Muscle layer of duodenum (tissue), 2 donors: ENCODE results near the gene MT1A.
"Not testable (repeated sequence)": the region's sequence is repeated elsewhere in the genome, so short reads cannot be mapped to it uniquely, and the experiment has no call there.

Experiments used
- H3K27ac ChIP-seq: one replicate; pipeline ENCODE4 v1.7.0; 2013; ENCODE audit warnings: mild to moderate bottlenecking, low read length
- H3K27me3 ChIP-seq: one replicate; pipeline ENCODE4 v1.7.0; 2013; ENCODE audit warnings: low read depth, mild to moderate bottlenecking, control low read depth, low read length
- H3K36me3 ChIP-seq, 2 donors: one replicate each; pipeline ENCODE4 v1.7.0; 2013; ENCODE audit warnings: low read length in 2 of 2, control low read depth in 1 of 2, mild to moderate bottlenecking in 1 of 2; ENCODE audit not compliant: insufficient read depth in 2 of 2, control insufficient read depth in 1 of 2
- H3K4me1 ChIP-seq, 2 donors: one replicate each; pipeline ENCODE4 v1.7.0; 2013; ENCODE audit warnings: low read length in 2 of 2, mild to moderate bottlenecking in 2 of 2, control low read depth in 1 of 2, moderate library complexity in 1 of 2; ENCODE audit not compliant: insufficient read depth in 2 of 2, control insufficient read depth in 1 of 2
- H3K4me3 ChIP-seq, 2 donors: one replicate each; pipeline ENCODE4 v1.7.0; 2013; ENCODE audit warnings: low read length in 2 of 2, low read depth in 1 of 2, mild to moderate bottlenecking in 1 of 2
- H3K9me3 ChIP-seq, 2 donors: one replicate each; pipeline ENCODE4 v1.7.0; 2013; ENCODE audit warnings: low read length in 2 of 2, control low read depth in 1 of 2, mild to moderate bottlenecking in 1 of 2; ENCODE audit not compliant: control insufficient read depth in 1 of 2
- donor health status: healthy.

The MT1A gene

DNA sequence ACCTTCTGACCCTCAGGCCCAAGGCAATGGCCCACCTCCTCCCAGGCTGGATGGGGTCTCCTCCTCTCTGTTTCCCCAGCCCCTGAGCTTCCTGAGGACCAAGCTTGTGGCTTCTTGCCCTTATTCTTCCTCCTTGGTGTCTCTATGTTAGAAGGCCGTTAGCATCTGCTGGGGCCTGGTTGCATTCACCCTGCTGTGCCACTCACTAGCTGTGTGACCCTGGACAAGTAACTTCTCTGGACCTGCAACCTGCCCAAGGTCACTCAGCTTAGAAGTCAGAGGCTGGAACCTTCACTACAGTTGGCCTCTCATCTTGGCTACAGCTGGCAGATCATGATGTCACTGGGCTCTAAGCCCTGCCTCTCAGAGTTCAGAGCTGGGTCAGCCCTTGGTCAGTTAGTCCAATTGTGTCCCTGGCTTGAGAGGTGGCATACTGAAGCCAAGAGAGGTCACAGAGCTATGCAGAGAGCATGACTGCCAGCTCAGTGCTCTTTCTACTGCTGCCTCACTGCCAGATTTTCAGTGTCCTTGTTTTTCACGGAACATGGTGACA is 27.1 kb upstream of the MT1A start:
- H3K27ac ChIP-seq = peak overlapping the region; percentile 96
- peaks cover 0 to 7% of the 10 kb centered on the region in 2 donors for H3K36me3 ChIP-seq
- no peak overlapping the region for H3K4me3 ChIP-seq
- H3K4me1 ChIP-seq = peaks cover 3 to 10% of the 10 kb centered on the region in 2 donors
- no peaks in the 10 kb centered on the region for H3K9me3 ChIP-seq
- H3K27me3 ChIP-seq = no peaks in the 10 kb centered on the region

DNA sequence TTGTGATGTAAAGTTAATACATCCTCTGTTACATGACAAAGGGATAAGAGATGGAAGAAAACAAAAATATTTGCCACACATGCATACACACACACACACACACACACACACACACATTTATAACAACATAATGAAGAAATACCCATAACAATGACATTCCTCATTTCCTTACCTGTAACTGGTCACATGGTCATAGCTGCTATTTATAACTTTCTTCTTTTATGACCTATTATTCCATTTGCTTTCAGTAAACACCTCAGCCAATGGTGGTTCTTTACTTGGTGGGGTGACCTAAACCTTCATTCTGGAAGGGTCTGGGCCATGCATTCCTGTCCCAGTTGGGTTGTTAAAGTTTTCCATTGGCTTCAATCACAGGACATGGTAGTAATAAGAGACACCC is 24.8 kb upstream of the MT1A start:
- no peaks in the 10 kb centered on the region for H3K9me3 ChIP-seq
- H3K27ac ChIP-seq = no peak overlapping the region
- H3K36me3 ChIP-seq = no peaks in the 10 kb centered on the region
- no peaks in the 10 kb centered on the region for H3K27me3 ChIP-seq
- peaks cover 0 to 18% of the 10 kb centered on the region in 2 donors for H3K4me1 ChIP-seq
- H3K4me3 ChIP-seq = no peak overlapping the region

DNA sequence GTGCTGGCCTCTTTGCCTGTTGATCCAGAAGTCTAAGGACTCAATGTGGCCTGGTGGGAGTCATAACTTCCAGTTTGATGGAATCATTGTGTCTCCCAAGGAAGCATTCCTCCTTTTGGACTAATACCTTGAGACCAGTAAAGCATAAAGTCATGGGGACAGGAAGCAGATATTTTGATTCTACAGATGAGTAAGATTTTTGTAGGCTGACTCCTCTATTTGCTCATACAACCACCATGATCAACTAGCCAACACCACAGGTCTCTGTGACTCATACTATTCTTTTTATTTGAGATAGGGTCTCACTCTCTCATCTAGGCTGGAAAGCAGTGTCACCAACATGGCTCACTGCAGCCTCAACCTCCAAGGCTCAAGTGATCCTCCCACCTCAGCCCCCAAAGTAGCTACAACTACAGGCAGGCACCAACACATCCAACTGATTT is 23.9 kb upstream of the MT1A start:
- no peaks in the 10 kb centered on the region for H3K27me3 ChIP-seq
- no peak overlapping the region for H3K27ac ChIP-seq
- no peaks in the 10 kb centered on the region for H3K9me3 ChIP-seq
- H3K36me3 ChIP-seq = no peaks in the 10 kb centered on the region
- H3K4me3 ChIP-seq = no peak overlapping the region
- peaks cover 0 to 18% of the 10 kb centered on the region in 2 donors for H3K4me1 ChIP-seq

DNA sequence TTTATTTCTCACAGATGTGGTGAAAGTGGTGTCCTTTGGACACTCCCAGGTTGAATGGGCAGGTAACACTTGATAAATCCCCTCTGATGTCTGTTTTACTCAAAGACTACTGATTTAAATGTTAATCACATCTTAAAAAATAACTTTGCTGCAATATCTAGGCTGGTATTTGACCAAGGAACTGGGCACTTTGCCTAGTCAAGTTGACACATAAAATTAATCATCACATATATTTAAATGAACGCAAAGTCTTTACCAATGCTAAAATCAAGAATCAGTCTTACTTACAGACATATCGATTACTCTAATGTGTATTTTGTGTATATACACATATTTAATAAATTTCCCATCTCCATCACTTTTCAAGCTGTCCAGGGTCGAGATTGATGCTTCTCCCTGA is 23.1 kb upstream of the MT1A start:
- Histone ChIP-seq H3K36me3 (no peaks in the 10 kb centered on the region), H3K27me3 (no peaks in the 10 kb centered on the region), H3K4me1 (peaks cover 0 to 18% of the 10 kb centered on the region in 2 donors), H3K9me3 (no peaks in the 10 kb centered on the region), H3K4me3 (no peak overlapping the region), H3K27ac (no peak overlapping the region)

DNA sequence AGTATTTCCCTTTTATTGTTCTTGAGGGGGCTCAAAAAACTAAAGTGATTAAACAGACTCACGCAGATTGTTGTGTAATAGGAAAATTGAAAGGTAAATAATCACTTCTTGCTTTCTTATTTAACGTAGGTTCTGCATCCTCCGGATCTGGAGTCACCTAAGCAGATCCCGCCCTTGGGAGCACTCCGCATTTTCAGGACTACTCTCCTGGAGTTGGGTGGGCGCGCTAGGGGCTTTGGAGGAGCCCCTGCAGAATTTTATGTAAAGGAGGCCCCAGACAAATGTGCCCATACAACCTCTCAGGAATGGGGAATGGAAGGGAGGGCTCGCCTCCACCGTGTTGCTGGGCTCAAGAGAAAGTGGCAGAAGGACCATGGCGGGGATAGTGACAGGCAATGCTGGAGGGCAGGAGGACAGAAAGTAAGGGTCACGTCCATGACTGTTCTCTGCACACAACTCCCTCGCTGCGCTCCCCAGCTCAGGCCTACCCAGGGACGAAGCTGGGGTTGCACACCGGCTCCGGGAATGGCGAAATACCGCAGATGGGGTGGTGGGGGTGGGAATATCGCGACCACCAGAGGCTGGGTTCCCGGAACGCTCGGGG is 21.8 kb upstream of the MT1A start:
- Histone ChIP-seq H3K27ac (no peak overlapping the region), H3K4me3 (peak overlapping the region; percentile 55 to 71), H3K4me1 (peaks cover 0 to 13% of the 10 kb centered on the region in 2 donors), H3K9me3 (no peaks in the 10 kb centered on the region), H3K36me3 (no peaks in the 10 kb centered on the region), H3K27me3 (no peaks in the 10 kb centered on the region)

DNA sequence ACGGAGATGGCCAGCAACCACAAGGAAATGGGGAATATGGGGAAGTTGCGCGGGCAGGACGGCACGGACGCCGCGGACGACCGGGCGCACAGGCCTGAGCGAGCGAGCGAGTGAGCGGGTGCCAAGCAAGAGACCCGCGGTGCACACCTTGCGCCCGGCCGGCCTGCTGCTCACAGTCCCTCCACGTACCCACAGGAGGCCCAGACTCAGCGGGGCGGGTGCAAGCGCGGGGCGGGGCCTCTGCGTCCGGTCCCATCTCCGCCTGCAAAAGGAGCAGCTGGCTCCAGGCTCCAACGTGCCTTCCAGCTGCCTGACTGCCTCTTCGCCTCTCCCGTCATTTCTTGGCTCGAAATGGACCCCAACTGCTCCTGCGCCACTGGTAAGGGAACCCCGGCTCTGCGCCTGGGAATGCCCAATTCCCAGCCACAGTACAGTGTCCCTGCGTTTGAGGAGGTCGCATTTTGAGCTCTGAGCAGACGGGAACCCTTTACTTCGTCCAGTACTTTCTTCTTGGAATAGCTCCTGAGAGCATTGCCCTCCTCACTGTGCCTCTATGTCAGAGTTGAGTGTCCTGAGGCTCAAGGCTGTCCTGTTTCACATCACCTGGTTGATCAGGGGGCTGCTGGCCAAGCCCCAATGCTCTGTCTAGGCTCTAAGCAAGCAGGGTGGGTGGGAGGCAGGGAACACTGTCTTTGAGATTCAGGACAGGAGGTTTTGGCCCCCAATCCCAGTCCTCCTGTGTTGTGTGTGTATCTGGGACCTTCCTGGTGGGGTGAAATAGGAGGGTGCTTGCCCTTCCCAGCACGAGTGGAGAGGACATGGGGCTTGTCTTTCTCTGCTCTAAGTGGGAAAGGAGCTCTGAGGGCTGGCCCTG is 21.0 kb upstream of the MT1A start:
- Histone ChIP-seq H3K4me1 (peaks cover 0 to 13% of the 10 kb centered on the region in 2 donors), H3K36me3 (no peaks in the 10 kb centered on the region), H3K4me3 (peak overlapping the region; percentile 55 to 71), H3K27ac (peak overlapping the region; percentile 51), H3K27me3 (no peaks in the 10 kb centered on the region), H3K9me3 (no peaks in the 10 kb centered on the region)

DNA sequence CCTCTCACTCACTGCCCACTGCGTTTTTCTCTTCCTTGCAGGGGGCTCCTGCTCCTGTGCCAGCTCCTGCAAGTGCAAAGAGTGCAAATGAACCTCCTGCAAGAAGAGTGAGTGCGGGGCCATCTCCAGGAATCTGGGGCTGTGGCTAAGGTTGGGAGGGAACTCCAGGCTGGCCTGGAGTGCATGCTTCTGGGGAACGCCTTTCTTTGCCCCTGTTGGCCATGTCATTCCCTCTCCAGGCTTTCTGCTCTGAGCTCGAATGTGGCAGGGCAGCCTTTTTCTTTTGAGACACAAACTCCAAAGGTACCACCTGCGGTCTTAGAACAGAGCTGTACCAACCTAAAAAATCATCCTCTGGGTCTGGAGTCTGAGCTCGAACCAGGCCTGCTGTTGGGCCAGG is 20.3 kb upstream of the MT1A start:
- H3K27ac ChIP-seq = no peak overlapping the region
- H3K9me3 ChIP-seq = no peaks in the 10 kb centered on the region
- peak overlapping the region in 1 of 2 donors; percentile 55 for H3K4me3 ChIP-seq
- H3K36me3 ChIP-seq = no peaks in the 10 kb centered on the region
- H3K27me3 ChIP-seq = no peaks in the 10 kb centered on the region
- peaks cover 0 to 13% of the 10 kb centered on the region in 2 donors for H3K4me1 ChIP-seq

DNA sequence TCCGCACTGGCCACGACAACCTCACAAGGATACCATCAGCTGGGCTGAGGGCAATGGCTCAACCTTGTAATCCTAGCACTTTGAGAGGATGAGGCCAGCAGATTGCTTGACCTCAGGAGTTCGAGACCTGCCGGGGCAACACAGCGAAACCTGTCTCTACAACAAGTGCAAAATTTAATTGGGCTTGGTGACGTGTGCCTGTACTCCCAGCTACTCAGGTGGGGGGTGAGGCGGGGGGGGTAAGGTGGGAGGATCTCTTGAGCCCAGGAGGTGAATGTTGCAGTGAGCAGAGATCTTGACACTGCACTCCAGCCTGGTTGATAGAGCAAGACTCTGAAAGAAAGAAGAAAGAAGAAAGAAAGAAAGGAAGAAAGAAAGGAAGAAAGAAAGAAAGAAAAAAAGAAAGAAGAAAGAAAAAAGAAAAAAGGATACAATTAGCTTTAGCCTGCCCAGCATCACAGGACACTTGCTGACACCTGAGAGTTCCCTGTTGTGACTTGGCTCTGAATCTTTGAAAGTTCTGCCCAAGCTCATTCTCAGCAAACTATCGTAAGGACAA is 18.0 kb upstream of the MT1A start:
- Histone ChIP-seq H3K27ac (no peak overlapping the region), H3K27me3 (no peaks in the 10 kb centered on the region)

DNA sequence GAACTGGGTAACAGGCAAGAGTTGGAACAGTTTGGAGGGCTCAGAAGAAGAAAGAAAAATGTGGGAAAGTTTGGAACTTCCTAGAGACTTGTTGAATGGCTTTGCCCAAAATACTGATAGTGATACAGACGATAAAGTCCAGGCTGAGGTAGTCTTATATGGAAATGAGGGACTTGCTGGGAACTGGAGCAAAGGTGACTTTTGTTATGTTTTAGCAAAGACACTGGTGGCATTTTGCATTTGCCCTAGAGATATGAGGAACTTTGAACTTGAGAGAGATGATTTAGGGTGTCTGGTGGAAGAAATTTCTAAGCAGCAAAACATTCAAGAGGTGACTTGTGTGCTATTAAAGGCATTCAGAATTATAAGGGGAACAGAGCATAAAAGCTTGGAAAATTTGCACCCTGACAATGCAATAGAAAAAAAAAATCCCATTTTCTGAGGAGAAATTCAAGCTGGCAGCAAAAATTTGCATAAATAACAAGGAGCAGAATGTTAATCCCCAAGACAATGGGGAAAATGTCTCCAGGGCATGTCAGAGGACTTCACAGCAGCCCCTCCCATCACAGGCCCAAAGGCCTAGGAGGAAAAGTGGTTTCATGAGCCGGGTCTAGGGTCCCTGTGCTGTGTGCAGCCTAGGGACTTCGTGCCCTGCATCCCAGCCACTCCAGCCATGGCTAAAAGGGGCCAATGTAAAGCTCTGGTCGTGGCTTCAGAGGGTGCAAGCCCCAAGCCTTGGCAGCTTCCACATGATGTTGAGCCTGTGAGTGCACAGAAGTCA is 16.6 kb upstream of the MT1A start:
- H3K27ac ChIP-seq, H3K4me3 ChIP-seq, H3K36me3 ChIP-seq, H3K27me3 ChIP-seq, H3K9me3 ChIP-seq: not testable (repeated sequence)
- H3K4me1 ChIP-seq = peaks cover 0 to 15% of the 10 kb centered on the region in 2 donors

More for the DNA sequence above, 18.0 kb upstream of the MT1A start:
- H3K36me3 ChIP-seq = no peaks in the 10 kb centered on the region
- H3K9me3 ChIP-seq = no peaks in the 10 kb centered on the region
- H3K4me3 ChIP-seq = no peak overlapping the region
- H3K4me1 ChIP-seq = peaks cover 0 to 13% of the 10 kb centered on the region in 2 donors

DNA sequence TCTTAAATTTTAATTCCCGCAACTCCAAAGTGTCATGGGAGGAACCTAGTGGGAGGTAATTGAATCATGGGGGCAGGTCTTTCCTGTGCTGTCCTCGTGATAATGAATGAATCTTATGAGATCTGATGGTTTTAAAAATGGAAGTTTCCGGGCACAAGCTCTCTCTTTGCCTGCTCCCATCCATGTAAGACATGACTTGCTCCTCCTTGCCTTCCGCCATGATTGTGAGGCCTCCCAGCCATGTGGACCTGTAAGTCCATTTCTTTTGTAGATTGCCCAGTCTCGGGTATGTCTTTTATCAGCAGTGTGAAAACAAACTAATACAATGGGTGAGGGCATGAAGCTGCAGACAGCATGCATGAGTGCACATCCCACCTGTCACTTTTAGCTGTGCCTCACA is 15.3 kb upstream of the MT1A start:
- H3K4me1 ChIP-seq = not testable (repeated sequence)

DNA sequence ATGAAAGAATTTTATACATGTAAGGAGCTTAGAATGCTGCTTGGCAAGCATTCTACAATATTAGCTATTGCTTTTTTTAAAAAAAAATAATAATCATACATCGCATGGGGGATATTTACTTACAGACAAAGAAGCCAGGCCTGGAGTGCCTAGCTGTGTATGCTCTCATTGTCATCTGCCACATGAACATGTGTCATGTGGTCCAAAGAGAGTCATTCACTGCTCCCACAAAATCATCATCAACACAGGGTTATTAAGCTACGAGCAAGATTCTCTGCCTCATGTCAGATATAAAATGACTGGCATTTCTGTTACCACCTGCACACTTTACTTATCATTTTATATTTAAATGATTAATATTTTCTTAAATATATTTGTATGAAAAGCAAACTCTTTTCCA is 14.8 kb upstream of the MT1A start:
- H3K27ac ChIP-seq = no peak overlapping the region
- no peaks in the 10 kb centered on the region for H3K36me3 ChIP-seq
- H3K4me3 ChIP-seq = no peak overlapping the region
- H3K4me1 ChIP-seq = peaks cover 0 to 7% of the 10 kb centered on the region in 2 donors
- H3K27me3 ChIP-seq = no peaks in the 10 kb centered on the region
- no peaks in the 10 kb centered on the region for H3K9me3 ChIP-seq

More for the DNA sequence above, 15.3 kb upstream of the MT1A start:
- H3K36me3 ChIP-seq, H3K4me3 ChIP-seq, H3K27me3 ChIP-seq, H3K27ac ChIP-seq, H3K9me3 ChIP-seq: not testable (repeated sequence)
